Choroid plexus epithelial cell (primary cell): ENCODE results near the gene DTX1.

Experiments
- DNase-seq: peaks from one replicate; pipeline ENCODE4 v3.0.0-alpha.2; 2010; ENCODE audit warnings: low read depth
- H3K4me3 ChIP-seq: 2 replicates; pipeline ENCODE4 v1.5.1; 2011; ENCODE audit warnings: low read depth, mild to moderate bottlenecking, control low read depth, low read length, moderate library complexity
- TF ChIP-seq, protein P1 (sequence below): conservative IDR thresholded peaks from 2 replicates; pipeline ENCODE4 v1.5.1; 2011; ENCODE audit warnings: low read depth, mild to moderate bottlenecking, control low read depth, inconsistent platforms, low read length, moderate library complexity

The DTX1 gene

DNA sequence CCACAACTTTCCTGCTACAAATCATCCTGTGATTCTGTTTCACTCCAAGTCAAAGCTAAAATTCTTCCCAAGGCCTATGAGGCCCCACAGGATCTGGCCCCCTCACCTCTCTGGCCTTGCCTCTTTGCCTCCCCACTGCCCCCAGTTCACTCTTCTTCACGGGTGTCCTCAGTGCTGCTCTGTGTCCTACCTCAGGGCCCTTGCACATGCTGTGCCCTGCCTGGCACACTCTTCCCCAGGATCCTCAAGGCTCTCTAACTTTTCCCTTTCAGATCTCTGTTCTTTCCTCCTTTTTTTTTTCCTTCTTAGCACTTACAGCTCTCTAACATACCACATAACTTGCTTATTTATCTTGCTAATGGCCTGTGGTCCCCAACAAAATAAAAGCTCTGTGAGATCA is 49.8 kb downstream of the DTX1 start:
- TF ChIP-seq, protein P1, sequence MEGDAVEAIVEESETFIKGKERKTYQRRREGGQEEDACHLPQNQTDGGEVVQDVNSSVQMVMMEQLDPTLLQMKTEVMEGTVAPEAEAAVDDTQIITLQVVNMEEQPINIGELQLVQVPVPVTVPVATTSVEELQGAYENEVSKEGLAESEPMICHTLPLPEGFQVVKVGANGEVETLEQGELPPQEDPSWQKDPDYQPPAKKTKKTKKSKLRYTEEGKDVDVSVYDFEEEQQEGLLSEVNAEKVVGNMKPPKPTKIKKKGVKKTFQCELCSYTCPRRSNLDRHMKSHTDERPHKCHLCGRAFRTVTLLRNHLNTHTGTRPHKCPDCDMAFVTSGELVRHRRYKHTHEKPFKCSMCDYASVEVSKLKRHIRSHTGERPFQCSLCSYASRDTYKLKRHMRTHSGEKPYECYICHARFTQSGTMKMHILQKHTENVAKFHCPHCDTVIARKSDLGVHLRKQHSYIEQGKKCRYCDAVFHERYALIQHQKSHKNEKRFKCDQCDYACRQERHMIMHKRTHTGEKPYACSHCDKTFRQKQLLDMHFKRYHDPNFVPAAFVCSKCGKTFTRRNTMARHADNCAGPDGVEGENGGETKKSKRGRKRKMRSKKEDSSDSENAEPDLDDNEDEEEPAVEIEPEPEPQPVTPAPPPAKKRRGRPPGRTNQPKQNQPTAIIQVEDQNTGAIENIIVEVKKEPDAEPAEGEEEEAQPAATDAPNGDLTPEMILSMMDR: no peak
- H3K4me3 ChIP-seq: no peak overlapping the region
- no peak for DNase-seq

DNA sequence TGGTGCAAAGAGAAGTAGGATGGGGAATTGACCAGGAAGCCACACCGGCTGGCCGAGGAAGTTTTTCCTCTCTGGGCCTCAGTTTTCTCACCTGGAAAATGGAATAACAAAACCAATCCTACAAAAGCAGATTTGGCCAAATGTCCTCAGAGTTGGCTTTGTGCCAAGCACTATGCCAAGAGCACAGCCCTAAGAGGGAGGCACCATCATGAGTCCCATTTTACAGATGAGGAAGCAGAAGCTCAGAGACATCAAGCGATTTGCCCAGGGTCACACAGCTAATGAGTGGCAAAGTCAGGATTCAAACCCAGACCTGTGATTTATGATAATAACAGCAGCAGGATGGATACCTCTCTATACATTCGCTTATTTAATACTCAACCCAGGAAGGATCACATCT is 51.8 kb downstream of the DTX1 start:
- DNase-seq: no peak
- TF ChIP-seq, protein P1: no peak
- no peak overlapping the region for H3K4me3 ChIP-seq

DNA sequence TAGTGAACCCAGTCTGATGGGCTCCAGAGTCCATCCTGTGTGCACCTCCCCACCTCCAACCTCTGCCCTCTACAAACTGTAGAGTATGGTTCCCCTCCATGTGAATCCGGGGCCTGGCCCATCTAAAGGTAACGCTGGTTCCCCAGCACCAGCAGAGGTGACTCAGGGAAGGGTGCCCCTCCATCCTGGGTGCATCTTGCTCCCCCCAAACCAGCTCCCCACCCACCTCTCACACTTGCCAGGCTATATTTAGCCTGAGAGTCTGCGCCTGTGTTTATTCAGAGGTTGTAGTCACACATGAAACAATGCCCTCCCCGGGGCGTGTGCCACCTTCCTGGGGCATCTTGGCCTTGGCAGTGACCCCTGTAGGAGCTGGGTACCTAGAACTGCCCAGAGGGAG is 52.8 kb downstream of the DTX1 start:
- TF ChIP-seq, protein P1: no peak
- H3K4me3 ChIP-seq: no peak overlapping the region
- no peak for DNase-seq

DNA sequence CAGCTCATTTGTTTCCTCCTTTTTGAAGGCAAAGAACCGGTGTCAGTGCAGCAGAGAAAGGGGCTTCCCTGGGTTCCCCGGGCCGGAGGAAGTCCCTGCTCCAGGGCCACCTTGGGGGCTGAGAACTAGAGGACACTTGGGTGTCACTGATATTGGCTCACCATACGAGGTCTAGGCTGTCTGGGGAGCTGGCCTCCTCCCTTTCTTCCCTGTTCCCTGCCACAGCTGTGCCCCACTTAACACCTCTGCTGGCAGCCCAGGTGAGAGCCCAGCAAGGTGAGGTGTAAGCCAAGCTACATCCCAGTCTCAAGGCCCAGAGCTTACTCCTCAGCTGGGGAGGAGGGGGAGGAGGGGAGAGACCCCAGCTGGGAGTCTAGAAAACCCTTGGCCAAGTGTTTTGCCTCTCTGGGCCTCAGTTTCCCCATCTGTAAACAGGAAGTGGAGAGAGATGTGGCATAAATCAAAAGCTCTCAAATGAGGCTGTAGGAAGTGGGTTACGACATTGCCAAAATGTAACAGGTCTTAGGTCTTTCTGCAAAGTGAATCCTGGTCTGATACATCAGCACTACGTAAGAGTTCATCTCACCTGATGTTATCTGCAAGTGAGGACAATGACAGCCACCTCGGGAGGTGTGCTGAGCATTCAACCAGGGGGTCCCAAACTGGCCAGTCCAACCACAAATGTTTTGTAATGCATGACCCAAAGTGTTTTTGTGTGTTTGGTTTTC is 53.5 kb downstream of the DTX1 start:
- TF ChIP-seq, protein P1: no peak
- DNase-seq: no peak
- H3K4me3 ChIP-seq: no peak overlapping the region

DNA sequence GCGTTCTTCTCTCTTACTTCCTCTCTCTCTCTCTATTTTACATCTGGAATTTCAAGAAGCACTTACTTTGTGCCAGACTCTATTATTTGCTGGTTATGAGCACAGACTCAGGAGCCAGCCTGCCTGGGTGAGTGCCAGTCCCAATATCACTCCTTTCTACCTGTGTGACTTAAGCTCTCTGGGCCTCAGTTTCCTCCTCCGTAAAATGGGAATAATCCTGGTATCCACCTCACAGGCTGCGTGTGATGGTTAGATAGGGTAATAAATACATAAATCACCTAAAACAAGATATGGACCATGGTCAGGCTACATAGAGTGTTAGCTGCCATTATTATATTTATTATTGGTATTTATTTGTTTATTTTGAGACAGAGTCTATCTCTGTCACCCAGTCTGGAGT is 54.7 kb downstream of the DTX1 start:
- TF ChIP-seq, protein P1: no peak
- DNase-seq: no peak
- no peak overlapping the region for H3K4me3 ChIP-seq

DNA sequence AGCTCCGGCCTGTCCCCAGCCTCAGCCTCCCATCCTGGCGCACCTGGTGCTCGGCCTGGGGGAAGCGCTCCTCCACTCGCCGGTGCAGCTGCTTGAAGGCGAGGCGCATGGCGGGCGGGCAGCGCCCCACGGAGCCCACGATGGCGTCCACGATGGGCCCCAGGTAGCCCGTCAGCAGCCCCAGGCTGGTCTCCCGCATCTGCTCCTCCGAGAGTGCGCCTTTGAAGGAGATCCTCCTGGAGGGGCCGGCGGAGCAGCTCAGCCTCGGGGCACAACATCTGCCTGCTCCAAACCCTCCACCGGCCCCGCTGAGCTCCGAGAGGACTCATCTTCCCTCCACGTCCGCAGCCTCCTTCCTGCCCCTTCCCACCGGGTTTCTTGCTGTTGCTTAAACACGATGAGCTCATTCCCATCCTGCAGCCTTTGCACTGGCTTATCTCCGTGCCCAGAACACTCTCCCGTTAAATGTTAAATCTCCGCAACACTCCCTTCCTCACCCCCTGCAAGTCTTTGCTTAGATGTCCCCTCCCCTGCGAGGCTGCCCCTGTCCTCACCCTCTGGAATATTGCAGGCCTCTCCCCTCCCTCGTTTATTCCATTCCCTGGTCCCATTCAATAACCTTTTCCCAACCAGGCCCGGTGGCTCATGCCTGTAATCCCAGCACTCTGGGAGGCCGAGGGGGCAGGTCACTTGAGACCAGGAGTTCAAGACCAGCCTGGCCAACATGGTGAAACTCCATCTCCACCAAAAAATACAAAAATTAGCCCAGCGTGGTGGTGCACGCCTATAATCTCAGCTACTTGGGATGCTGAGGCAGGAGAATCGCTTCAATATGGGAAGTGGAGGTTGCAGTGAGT is 55.7 kb downstream of the DTX1 start:
- TF ChIP-seq, protein P1: no peak
- DNase-seq: no peak
- H3K4me3 ChIP-seq: no peak overlapping the region
